Measurements from ENCODE around the gene NME2. TPM values are rescaled to one million over a fixed set of nuclear protein-coding genes. Genes with fewer than 3 reads are reported as not detected.

NME2 gene
- total RNA-seq, 4 donors from 2014 or later, result 143 to 276 (median 160) TPM

DNA sequence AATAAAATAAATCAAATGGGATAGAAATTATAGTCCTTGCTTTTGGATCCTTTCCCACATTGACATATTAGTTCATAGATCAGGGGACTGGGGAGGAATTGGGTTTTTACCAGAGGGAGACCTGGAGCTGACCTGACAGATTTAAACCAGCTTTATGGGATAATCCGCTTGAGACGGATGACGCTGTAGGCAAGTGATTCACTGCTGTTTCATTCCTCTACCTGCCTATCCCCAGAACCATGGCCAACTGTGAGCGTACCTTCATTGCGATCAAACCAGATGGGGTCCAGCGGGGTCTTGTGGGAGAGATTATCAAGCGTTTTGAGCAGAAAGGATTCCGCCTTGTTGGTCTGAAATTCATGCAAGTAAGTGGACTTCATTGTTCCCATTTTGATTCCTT lies 10.8 kb upstream of the NME2 start:
- TF ChIP-seq, protein P1, sequence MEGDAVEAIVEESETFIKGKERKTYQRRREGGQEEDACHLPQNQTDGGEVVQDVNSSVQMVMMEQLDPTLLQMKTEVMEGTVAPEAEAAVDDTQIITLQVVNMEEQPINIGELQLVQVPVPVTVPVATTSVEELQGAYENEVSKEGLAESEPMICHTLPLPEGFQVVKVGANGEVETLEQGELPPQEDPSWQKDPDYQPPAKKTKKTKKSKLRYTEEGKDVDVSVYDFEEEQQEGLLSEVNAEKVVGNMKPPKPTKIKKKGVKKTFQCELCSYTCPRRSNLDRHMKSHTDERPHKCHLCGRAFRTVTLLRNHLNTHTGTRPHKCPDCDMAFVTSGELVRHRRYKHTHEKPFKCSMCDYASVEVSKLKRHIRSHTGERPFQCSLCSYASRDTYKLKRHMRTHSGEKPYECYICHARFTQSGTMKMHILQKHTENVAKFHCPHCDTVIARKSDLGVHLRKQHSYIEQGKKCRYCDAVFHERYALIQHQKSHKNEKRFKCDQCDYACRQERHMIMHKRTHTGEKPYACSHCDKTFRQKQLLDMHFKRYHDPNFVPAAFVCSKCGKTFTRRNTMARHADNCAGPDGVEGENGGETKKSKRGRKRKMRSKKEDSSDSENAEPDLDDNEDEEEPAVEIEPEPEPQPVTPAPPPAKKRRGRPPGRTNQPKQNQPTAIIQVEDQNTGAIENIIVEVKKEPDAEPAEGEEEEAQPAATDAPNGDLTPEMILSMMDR (IDR thresholded peaks at IDR 0.05), result no peak
- TF ChIP-seq POLR2A (IDR thresholded peaks at IDR 0.05), result no peak
- Histone ChIP-seq H3K4me3 (no peak overlapping the region), H3K36me3 (peaks cover 0 to 7% (median 0%) of the 10 kb centered on the region in 3 donors), H3K27ac (no peak overlapping the region), H3K9me3 (no peaks in the 10 kb centered on the region), H3K27me3 (no peaks in the 10 kb centered on the region), H3K4me1 (peaks cover 0 to 20% (median 0%) of the 10 kb centered on the region in 4 donors)
- no peak for DNase-seq

DNA sequence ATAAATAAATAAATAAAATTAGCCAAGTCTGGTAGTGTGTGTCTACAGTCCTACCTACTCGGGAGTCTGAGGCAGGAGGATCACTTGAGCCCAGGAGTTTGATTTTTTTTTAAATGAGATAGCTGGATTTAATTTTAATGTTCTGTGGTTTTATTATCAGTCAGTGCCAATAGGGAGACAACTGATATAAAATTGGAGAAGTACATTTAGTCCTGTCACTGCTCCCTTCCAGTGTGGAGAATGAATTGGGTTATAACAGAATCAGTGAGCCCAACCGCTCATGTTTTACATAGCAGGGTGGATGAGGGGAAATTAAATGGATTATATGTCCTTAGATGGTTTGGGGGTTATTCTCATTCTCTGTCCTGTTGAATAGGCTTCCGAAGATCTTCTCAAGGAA lies 6.6 kb upstream of the NME2 start:
- no peaks in the 10 kb centered on the region for H3K9me3 ChIP-seq
- peaks cover 0 to 27% (median 0%) of the 10 kb centered on the region in 3 donors for H3K36me3 ChIP-seq
- H3K4me1 ChIP-seq, result peaks cover 0 to 6% (median 0%) of the 10 kb centered on the region in 4 donors
- H3K4me3 ChIP-seq, result no peak overlapping the region
- no peak for DNase-seq
- TF ChIP-seq POLR2A (IDR thresholded peaks at IDR 0.05), result no peak
- TF ChIP-seq, protein P1 (IDR thresholded peaks at IDR 0.05), result no peak
- no peak overlapping the region for H3K27ac ChIP-seq
- H3K27me3 ChIP-seq, result no peaks in the 10 kb centered on the region

DNA sequence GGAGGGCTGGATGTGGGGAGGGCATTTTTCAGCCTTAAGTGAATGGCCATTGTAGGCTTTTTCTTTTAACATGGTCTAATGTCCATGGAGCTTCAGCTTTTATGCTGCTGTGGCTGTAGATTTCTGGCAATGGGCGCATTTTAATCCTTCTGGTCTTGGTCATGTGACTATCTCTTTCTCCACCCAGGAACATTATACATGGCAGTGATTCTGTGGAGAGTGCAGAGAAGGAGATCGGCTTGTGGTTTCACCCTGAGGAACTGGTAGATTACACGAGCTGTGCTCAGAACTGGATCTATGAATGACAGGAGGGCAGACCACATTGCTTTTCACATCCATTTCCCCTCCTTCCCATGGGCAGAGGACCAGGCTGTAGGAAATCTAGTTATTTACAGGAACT lies 4.7 kb upstream of the NME2 start:
- no peak for TF ChIP-seq POLR2A (IDR thresholded peaks at IDR 0.05)
- TF ChIP-seq, protein P1 (IDR thresholded peaks at IDR 0.05), result no peak
- H3K27ac ChIP-seq, result no peak overlapping the region
- no peaks in the 10 kb centered on the region for H3K27me3 ChIP-seq
- H3K36me3 ChIP-seq, result peaks cover 0 to 27% (median 0%) of the 10 kb centered on the region in 3 donors
- DNase-seq, result no peak
- H3K9me3 ChIP-seq, result no peaks in the 10 kb centered on the region
- no peak overlapping the region for H3K4me3 ChIP-seq
- H3K4me1 ChIP-seq, result peaks cover 0 to 8% (median 5%) of the 10 kb centered on the region in 4 donors

DNA sequence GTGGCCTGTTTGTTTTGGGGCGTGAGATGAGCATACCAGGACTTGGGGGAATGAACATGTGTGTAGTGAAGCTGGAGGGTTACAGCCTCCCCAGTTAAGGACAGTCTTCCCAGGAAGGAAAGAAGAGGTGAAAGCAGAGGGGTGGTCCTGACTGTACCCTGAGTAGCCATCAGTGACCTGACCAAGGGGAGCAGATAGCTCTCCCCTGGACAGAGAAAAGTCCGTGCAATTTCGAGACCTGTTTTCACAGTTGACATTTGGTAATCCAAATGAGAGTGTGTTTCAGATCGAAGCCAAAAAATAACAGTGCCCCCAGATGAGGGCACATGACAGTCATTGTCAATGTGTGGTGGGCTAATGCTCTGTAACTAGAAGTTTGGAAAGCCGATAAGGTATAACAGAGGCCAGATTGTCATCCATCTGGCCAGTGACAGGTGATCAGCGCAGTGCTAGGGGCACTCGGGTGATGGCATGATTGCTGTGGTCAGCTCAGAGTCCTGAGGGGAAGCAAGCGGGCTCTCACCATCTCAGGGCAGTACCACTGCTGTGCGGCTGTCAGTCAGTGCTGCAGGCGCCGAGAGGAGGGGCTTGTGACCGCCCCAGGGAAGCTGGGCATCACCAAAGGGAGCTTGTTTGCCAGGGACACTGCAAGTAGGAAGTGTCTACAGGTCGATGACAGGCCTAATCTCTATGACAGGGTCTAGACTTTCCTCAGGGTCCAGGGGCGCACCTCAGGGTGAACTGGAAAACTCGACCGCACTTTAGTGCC lies 1.1 kb upstream of the NME2 start:
- peaks cover 0 to 15% (median 9%) of the 10 kb centered on the region in 4 donors for H3K4me1 ChIP-seq
- no peaks in the 10 kb centered on the region for H3K27me3 ChIP-seq
- peaks cover 0 to 27% (median 0%) of the 10 kb centered on the region in 3 donors for H3K36me3 ChIP-seq
- no peak for TF ChIP-seq POLR2A (IDR thresholded peaks at IDR 0.05)
- H3K9me3 ChIP-seq, result no peaks in the 10 kb centered on the region
- peak overlapping the region; percentile 92 to 99 (median 95) for H3K27ac ChIP-seq
- H3K4me3 ChIP-seq, result peak overlapping the region in 3 of 4 donors; percentile 82 to 90 (median 89)
- no peak for DNase-seq

DNA sequence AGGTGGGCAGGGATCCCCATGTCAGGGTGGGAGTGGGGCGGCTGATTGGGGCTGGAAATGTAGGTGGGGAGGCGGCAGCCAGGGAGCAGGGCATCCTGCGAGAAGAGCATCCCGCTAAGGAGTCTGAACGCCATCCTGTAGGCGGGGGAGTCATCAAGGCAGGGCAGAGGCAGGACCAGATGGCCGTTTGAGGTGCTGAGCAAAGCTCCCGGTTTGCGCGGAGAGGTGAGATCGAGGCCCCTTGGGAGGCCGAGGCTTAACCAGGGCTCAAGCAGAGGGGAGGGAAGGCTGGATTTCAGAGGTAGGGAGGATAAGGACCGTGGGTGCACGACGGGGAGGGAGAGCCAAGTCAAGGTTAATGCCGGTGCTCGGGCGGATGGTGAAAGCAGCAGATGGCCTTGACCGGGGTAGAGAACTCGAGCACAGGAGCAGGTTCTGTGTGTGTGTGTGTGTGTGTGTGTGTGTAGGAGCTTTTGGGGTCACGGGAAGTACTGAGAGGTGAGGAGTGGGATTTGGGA lies 472 bp upstream of the NME2 start:
- TF ChIP-seq, protein P1 (IDR thresholded peaks at IDR 0.05), result no peak
- TF ChIP-seq POLR2A (IDR thresholded peaks at IDR 0.05), result peak in 1 of 2 donors; percentile 86
- DNase-seq, result peak in 1 of 3 donors; percentile 18
- Histone ChIP-seq H3K9me3 (no peaks in the 10 kb centered on the region), H3K27me3 (no peaks in the 10 kb centered on the region), H3K36me3 (peaks cover 0 to 21% (median 0%) of the 10 kb centered on the region in 3 donors), H3K27ac (peak overlapping the region; percentile 92 to 99 (median 95)), H3K4me1 (peaks cover 0 to 21% (median 9%) of the 10 kb centered on the region in 4 donors), H3K4me3 (peak overlapping the region; percentile 82 to 95 (median 90))
